SK-N-SH treated with all-trans-retinoic acid at 6 μM for 48 hours (cell line): ENCODE results near the gene AUTS2.

Experiments
- ARNTL ChIP-seq: fragments of 450-650 bp; formaldehyde crosslinking; IDR thresholded peaks from 2 replicates; pipeline ENCODE4 v1.5.0; 2020; ENCODE audit warnings: low read depth, mild to moderate bottlenecking, moderate library complexity, borderline replicate concordance
- CSDC2 ChIP-seq: fragments of 250-450 bp; sonication (Bioruptor Pico); IDR thresholded peaks from 2 replicates; pipeline ENCODE4 v1.5.0; 2020; ENCODE audit warnings: mild to moderate bottlenecking, moderate library complexity
- GLIS3 ChIP-seq: fragments of 250-450 bp; sonication (Bioruptor Pico); IDR thresholded peaks from 2 replicates; pipeline ENCODE4 v1.5.0; 2020; ENCODE audit warnings: mild to moderate bottlenecking, moderate library complexity
- ISL1 ChIP-seq: fragments of 250-450 bp; sonication (Bioruptor Pico); IDR thresholded peaks from 2 replicates; pipeline ENCODE4 v2.1.2; 2022; ENCODE audit warnings: mild to moderate bottlenecking, moderate library complexity
- PATZ1 ChIP-seq: fragments of 250-450 bp; sonication (Bioruptor Pico); IDR thresholded peaks from 2 replicates; pipeline ENCODE4 v1.8.0; 2020; ENCODE audit warnings: mild to moderate bottlenecking, moderate library complexity, borderline replicate concordance
- POU6F1 ChIP-seq: fragments of 250-450 bp; sonication (Bioruptor Pico); IDR thresholded peaks from 2 replicates; pipeline ENCODE4 v1.8.0; 2021; ENCODE audit warnings: low read depth, mild to moderate bottlenecking, moderate library complexity, borderline replicate concordance
- SNAI2 ChIP-seq: fragments of 250-450 bp; sonication (Bioruptor Pico); IDR thresholded peaks from 2 replicates; pipeline ENCODE4 v1.5.0; 2020; ENCODE audit warnings: mild to moderate bottlenecking, moderate library complexity
- TCF4 ChIP-seq: fragments of 250-450 bp; sonication (Bioruptor Pico); IDR thresholded peaks from 2 replicates; pipeline ENCODE4 v1.8.0; 2021; ENCODE audit warnings: mild to moderate bottlenecking, moderate library complexity, borderline replicate concordance
- TOX ChIP-seq: fragments of 250-450 bp; sonication (Bioruptor Pico); IDR thresholded peaks from 2 replicates; pipeline ENCODE4 v1.8.0; 2021; ENCODE audit warnings: mild to moderate bottlenecking, moderate library complexity, borderline replicate concordance
- ZFP3 ChIP-seq: fragments of 250-450 bp; sonication (Bioruptor Pico); IDR thresholded peaks from 2 replicates; pipeline ENCODE4 v1.5.0; 2020; ENCODE audit warnings: mild to moderate bottlenecking, moderate library complexity
- ZNF70 ChIP-seq: fragments of 450-650 bp; formaldehyde crosslinking; IDR thresholded peaks from 2 replicates; pipeline ENCODE4 v1.5.0; 2020; ENCODE audit warnings: mild to moderate bottlenecking, moderate library complexity

GRCh38 chr7:70723339-70723738 is 1125.1 kb downstream of the AUTS2 start:
- TF ChIP-seq ISL1 (no peak), ZFP3 (CRISPR knock-in tag) (no peak), GLIS3 (no peak), ARNTL (CRISPR knock-in tag) (no peak), TOX (CRISPR knock-in tag) (no peak), PATZ1 (CRISPR knock-in tag) (no peak), ZNF70 (CRISPR knock-in tag) (no peak), SNAI2 (no peak), TCF4 (CRISPR knock-in tag) (no peak), POU6F1 (CRISPR knock-in tag) (no peak), CSDC2 (CRISPR knock-in tag) (no peak)
